Sigmoid colon (tissue), 7 donors: ENCODE measurements around the gene CNPY4. TPM values are rescaled to one million over a fixed set of nuclear protein-coding genes. Genes with fewer than 3 reads are reported as not detected.
A peak's percentile ranks its signal among the peaks of the same experiment; 100 is the strongest.

Source experiments
- DNase-seq: peaks from one replicate; pipeline ENCODE4 v3.0.0-alpha.2; 2019
- H3K27ac ChIP-seq, 4 donors: fragments of 200-600 bp; sonication (generic); one replicate each; pipeline ENCODE4 v1.5.1; 2016 to 2019; ENCODE audit warnings: mild to moderate bottlenecking in 1 of 4
- H3K27me3 ChIP-seq, 3 donors: fragments of 200-600 bp; sonication (generic); one replicate each; pipeline ENCODE4 v1.5.1; 2019; ENCODE audit warnings: mild to moderate bottlenecking in 1 of 3
- H3K36me3 ChIP-seq, 4 donors: fragments of 200-600 bp; sonication (generic); one replicate each; pipeline ENCODE4 v1.5.1; 2016 to 2019
- H3K4me1 ChIP-seq, 4 donors: fragments of 200-600 bp; sonication (generic); one replicate each; pipeline ENCODE4 v1.5.1; 2017 to 2019
- H3K4me3 ChIP-seq, 4 donors: fragments of 200-600 bp; sonication (generic); one replicate each; pipeline ENCODE4 v1.5.1; 2017 to 2019; ENCODE audit warnings: mild to moderate bottlenecking in 2 of 4, moderate library complexity in 1 of 4
- H3K9me3 ChIP-seq, 4 donors: fragments of 200-600 bp in 3 of 4; sonication (generic) in 3 of 4; one replicate each; pipeline versions ENCODE4 v1.5.1 to v1.6.1; 2013 to 2019
- EP300 ChIP-seq, 4 donors: sonication (generic); formaldehyde crosslinking; IDR thresholded peaks; one replicate each; pipeline ENCODE4 v1.6.1; 2017; ENCODE audit warnings: antibody characterized with exemption in 4 of 4
- POLR2A ChIP-seq, 2 donors: fragments of 450-650 bp; IDR thresholded peaks; one replicate each; pipeline ENCODE4 v1.6.1; 2016; ENCODE audit warnings: antibody characterized with exemption in 2 of 2, mild to moderate bottlenecking in 2 of 2, moderate library complexity in 2 of 2
- POLR2AphosphoS5 ChIP-seq, 4 donors: sonication (generic); formaldehyde crosslinking; IDR thresholded peaks; one replicate each; pipeline ENCODE4 v1.6.1; 2017; ENCODE audit warnings: antibody characterized with exemption in 4 of 4
- WGBS, 2 donors: extraction: QIAGEN DNeasy Blood & Tissue Kit; methylation state at CpG; one replicate each; pipeline ENCODE4 v1.1.7; 2013; 5-methylcytosine and 5-hydroxymethylcytosine counted together
- intact Hi-C: fragments of 100-400 bp; cut with DNase I; formaldehyde crosslinking; loops from one replicate; pipeline ENCODE4 v1.15.1; 2023
- polyA plus RNA-seq, 3 donors: library from polyadenylated mRNA; stranded (reverse); fragments of 200-250 nt; gene quantifications; one replicate each; pipeline ENCODE4 v1.2.3, GENCODE V29; 2013
- small RNA-seq, 3 donors: library from RNA; depleted of rRNA; stranded (forward); fragments of <200 nt; gene quantifications; one replicate each; pipeline ENCODE3, GENCODE V24; 2016
- total RNA-seq, 4 donors: library from RNA; depleted of rRNA; stranded (reverse); fragments of >200 nt; gene quantifications; one replicate each; pipeline ENCODE4 v1.1.0, GENCODE V29; 2016
- TF ChIP-seq, protein P1 (sequence below), 4 experiments: fragments of 450-650 bp in 3 of 4; fragments of 200-600 bp in 1 of 4; IDR thresholded peaks; one replicate each; pipeline ENCODE4 v1.5.1; 2016 to 2019; ENCODE audit warnings: antibody characterized with exemption in 4 of 4, mild to moderate bottlenecking in 3 of 4, moderate library complexity in 2 of 4
- donor health status: healthy with polysubstance abuse.
- donor health status: Bipolar disorder and iron deficiency.
- donor health status: healthy.

The CNPY4 gene
- total and polyA plus RNA-seq, 7 donors = 4.4 to 26.6 (median 14.2) TPM

DNA sequence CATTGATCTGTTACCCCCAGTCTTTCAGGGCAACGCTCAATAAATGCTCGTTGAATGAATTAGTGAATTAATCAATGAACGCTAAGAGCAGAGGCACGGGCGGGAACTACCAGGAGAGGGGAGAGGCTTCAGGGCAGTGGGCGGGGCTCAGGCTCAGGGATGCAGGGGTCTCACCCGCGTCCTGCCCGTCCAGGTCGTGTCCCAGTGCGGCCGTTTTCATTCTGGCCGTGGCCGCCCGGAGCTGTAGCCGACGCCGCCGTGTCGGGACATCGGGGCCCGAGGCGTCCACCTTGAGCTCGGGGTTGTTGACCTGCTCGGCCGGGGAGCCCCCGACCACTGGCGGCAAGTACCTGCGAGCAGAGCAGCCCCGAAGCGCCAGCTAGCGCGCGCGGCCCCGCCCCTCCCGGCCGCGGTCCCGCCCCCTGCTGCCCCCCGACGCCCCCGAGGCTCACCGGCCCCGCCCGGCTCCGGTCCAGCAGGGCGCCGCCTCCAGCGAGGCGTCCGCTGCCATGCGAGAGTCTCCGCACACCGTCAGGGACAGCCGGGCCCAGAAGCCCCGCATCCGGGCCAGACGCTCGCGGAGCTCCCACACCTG lies 51.8 kb downstream of the CNPY4 start:
- Histone ChIP-seq H3K27ac (no peak overlapping the region), H3K4me1 (peaks cover 0 to 36% (median 30%) of the 10 kb centered on the region in 4 donors), H3K4me3 (peak overlapping the region; percentile 6 to 52 (median 44)), H3K9me3 (no peaks in the 10 kb centered on the region), H3K36me3 (no peaks in the 10 kb centered on the region), H3K27me3 (peaks cover 0 to 21% (median 13%) of the 10 kb centered on the region in 3 donors)
- intact Hi-C loops = no loop called here
- DNase-seq = no peak
- TF ChIP-seq POLR2AphosphoS5 (IDR thresholded peaks at IDR 0.05) (no peak), EP300 (IDR thresholded peaks at IDR 0.05) (no peak), POLR2A (IDR thresholded peaks at IDR 0.05) (no peak)
- TF ChIP-seq, protein P1, sequence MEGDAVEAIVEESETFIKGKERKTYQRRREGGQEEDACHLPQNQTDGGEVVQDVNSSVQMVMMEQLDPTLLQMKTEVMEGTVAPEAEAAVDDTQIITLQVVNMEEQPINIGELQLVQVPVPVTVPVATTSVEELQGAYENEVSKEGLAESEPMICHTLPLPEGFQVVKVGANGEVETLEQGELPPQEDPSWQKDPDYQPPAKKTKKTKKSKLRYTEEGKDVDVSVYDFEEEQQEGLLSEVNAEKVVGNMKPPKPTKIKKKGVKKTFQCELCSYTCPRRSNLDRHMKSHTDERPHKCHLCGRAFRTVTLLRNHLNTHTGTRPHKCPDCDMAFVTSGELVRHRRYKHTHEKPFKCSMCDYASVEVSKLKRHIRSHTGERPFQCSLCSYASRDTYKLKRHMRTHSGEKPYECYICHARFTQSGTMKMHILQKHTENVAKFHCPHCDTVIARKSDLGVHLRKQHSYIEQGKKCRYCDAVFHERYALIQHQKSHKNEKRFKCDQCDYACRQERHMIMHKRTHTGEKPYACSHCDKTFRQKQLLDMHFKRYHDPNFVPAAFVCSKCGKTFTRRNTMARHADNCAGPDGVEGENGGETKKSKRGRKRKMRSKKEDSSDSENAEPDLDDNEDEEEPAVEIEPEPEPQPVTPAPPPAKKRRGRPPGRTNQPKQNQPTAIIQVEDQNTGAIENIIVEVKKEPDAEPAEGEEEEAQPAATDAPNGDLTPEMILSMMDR (IDR thresholded peaks at IDR 0.05) = no peak
- WGBS, 2 donors = 2 to 4% methylated on average over 61 of the region's 61 CpGs

DNA sequence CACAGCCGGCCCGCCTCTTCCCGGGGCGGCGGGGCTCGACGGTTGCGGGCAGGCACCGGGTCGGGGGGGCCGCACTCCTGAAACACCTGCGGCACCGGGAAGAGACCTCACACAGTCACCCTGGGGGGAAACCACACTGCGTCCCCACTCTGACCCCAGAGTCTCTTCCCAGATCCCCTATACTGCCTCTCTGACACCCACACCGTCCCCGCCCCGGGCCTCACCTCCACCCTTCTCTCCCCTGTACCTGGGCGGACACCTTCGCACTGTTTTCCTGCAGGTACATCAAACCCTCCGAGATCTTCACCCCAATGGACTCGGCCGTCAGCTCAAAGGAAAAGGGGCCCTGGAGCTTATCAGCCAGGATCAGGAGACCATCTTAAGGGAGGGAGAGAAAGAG lies 52.4 kb downstream of the CNPY4 start:
- DNase-seq = no peak

DNA sequence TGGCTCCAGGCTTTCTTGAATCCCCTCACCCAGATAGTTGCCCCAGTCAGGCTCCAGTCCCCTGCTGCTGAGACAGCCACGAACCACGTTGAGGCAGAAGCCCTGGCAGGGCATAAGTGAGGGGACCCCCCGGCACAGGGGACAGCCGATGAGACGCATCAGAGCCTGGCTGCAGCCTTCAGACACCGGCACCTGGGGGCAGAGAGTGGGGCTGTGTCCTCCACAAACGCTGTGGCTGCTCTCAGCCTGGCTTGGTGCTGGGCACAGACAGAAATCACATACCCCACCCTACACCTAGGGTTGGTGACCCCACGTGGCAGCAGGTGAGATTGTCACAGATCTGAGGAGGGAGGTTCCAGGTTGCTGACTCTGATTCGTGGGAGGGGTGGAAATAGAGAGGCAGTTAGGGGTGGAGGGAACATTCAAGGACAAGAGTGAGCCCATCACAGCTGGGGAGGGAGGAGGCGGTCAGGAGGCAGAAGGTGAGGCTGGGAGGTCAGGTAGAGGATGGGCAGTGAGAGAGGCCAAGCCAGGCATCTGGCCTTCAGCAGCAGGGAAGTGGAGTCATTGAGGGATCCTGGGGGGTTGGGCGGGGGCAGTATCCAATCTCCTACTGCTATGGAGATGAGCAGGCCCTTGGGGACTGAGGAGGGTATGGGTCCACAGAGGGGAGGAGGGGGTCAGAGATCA lies 54.5 kb downstream of the CNPY4 start:
- no peak for TF ChIP-seq POLR2A (IDR thresholded peaks at IDR 0.05)
- TF ChIP-seq, protein P1 (IDR thresholded peaks at IDR 0.05) = no peak
- H3K36me3 ChIP-seq = no peaks in the 10 kb centered on the region
- 83 to 91% methylated on average over 11 of the region's 11 CpGs for whole genome bisulfite sequencing, 2 donors
- peaks cover 0 to 21% (median 13%) of the 10 kb centered on the region in 3 donors for H3K27me3 ChIP-seq
- peaks cover 0 to 35% (median 24%) of the 10 kb centered on the region in 4 donors for H3K4me1 ChIP-seq
- no peak overlapping the region for H3K27ac ChIP-seq
- H3K9me3 ChIP-seq = no peaks in the 10 kb centered on the region
- no peak for DNase-seq
- no peak overlapping the region for H3K4me3 ChIP-seq
- intact Hi-C loops = no loop called here

More for the DNA sequence above, 52.4 kb downstream of the CNPY4 start:
- Histone ChIP-seq H3K27ac (no peak overlapping the region), H3K4me1 (peaks cover 0 to 40% (median 31%) of the 10 kb centered on the region in 4 donors), H3K27me3 (peaks cover 0 to 21% (median 13%) of the 10 kb centered on the region in 3 donors), H3K9me3 (no peaks in the 10 kb centered on the region), H3K36me3 (no peaks in the 10 kb centered on the region), H3K4me3 (peak overlapping the region; percentile 6 to 52 (median 44))
- intact Hi-C loops = no loop called here
- WGBS, 2 donors = 10 to 17% methylated on average over 22 of the region's 22 CpGs
- TF ChIP-seq EP300 (IDR thresholded peaks at IDR 0.05) (no peak), POLR2AphosphoS5 (IDR thresholded peaks at IDR 0.05) (no peak), POLR2A (IDR thresholded peaks at IDR 0.05) (no peak)
- TF ChIP-seq, protein P1 (IDR thresholded peaks at IDR 0.05) = no peak

DNA sequence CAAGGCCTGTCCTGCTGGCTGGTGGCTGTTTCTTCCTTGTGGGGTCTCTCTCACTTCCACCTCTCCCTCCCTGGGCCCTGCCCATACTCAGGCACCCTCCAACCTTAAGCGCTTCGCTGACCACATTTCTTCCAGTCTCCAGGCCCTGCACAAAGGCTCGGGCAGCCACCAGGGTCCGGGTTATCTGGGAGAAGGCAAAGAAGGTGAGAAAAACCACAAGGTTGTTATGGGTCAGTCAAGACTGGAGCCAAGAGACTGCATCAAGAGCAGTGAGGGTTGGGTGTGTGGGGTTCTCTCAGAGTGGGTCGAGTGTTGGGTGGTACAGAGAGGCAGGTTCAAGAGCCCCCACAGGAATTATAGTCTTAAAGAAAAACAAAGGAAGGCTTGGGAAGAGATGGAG lies 55.1 kb downstream of the CNPY4 start:
- 93 to 94% methylated on average over 5 of the region's 5 CpGs for WGBS, 2 donors
- DNase-seq = no peak
- intact Hi-C loops = no loop called here
- Histone ChIP-seq H3K36me3 (no peaks in the 10 kb centered on the region), H3K27me3 (peaks cover 0 to 21% (median 13%) of the 10 kb centered on the region in 3 donors), H3K4me3 (no peak overlapping the region), H3K4me1 (peaks cover 0 to 29% (median 21%) of the 10 kb centered on the region in 4 donors), H3K9me3 (no peaks in the 10 kb centered on the region), H3K27ac (no peak overlapping the region)
- no peak for TF ChIP-seq POLR2AphosphoS5 (IDR thresholded peaks at IDR 0.05)

Small RNA genes lying within 50 kb of the gene (small RNA-seq; reads per million reads assigned to genes)
- gene MIR106B = 27.1 to 34.9 (median 28.0) reads per million in 3 donors
- gene MIR25 = 620 to 926 (median 877) reads per million in 3 donors
- 65.5 to 132 (median 73.5) reads per million in 3 donors for gene MIR93

Other genes starting within 250 kb of the CNPY4 start
- gene OR2AE1, start 242.6 kb upstream of the CNPY4 start, total RNA-seq = not detected
- under 1 TPM in 1 of 3 donors, not detected in 2; 0.06 TPM for gene OR2AE1, start 242.6 kb upstream of the CNPY4 start, polyA plus RNA-seq
- 10 to 100 TPM; 21.9 to 33.2 (median 29.6) TPM for gene TRIM4, start 200.1 kb upstream of the CNPY4 start, total RNA-seq
- 10 to 100 TPM; 12.5 to 18.0 (median 17.4) TPM for gene TRIM4, start 200.1 kb upstream of the CNPY4 start, polyA plus RNA-seq
- gene GJC3, start 190.0 kb upstream of the CNPY4 start, total RNA-seq = under 1 TPM in 3 of 4 donors, not detected in 1; 0.33 to 0.95 (median 0.71) TPM
- under 1 TPM in 1 of 3 donors, not detected in 2; 0.31 TPM for gene GJC3, start 190.0 kb upstream of the CNPY4 start, polyA plus RNA-seq
- gene AZGP1, start 143.6 kb upstream of the CNPY4 start, total RNA-seq = 10 to 100 TPM in 1 of 4 donors, 1 to 10 TPM in 2, under 1 TPM in 1; 0.66 to 17.1 (median 4.1) TPM
- 10 to 100 TPM in 1 of 3 donors, 1 to 10 TPM in 2; 4.6 to 10.2 (median 7.9) TPM for gene AZGP1, start 143.6 kb upstream of the CNPY4 start, polyA plus RNA-seq
- 10 to 100 TPM; 27.8 to 32.7 (median 31.6) TPM for gene ZKSCAN1, start 104.0 kb upstream of the CNPY4 start, total RNA-seq
- gene ZKSCAN1, start 104.0 kb upstream of the CNPY4 start, polyA plus RNA-seq = 10 to 100 TPM in 2 of 3 donors, 1 to 10 TPM in 1; 8.4 to 22.4 (median 11.3) TPM
- gene ZSCAN21, start 69.9 kb upstream of the CNPY4 start, total RNA-seq = 10 to 100 TPM; 14.7 to 21.8 (median 17.4) TPM
- 1 to 10 TPM; 4.2 to 4.3 (median 4.2) TPM for gene ZSCAN21, start 69.9 kb upstream of the CNPY4 start, polyA plus RNA-seq
- gene ZNF3, start 37.9 kb upstream of the CNPY4 start, total RNA-seq = 10 to 100 TPM; 17.9 to 28.0 (median 22.6) TPM
- 10 to 100 TPM; 17.1 to 19.2 (median 18.8) TPM for gene ZNF3, start 37.9 kb upstream of the CNPY4 start, polyA plus RNA-seq
- 10 to 100 TPM; 58.4 to 87.4 (median 68.4) TPM for gene COPS6, start 30.7 kb upstream of the CNPY4 start, total RNA-seq
- gene COPS6, start 30.7 kb upstream of the CNPY4 start, polyA plus RNA-seq = 10 to 100 TPM; 80.2 to 91.3 (median 87.1) TPM
- 10 to 100 TPM; 30.7 to 43.6 (median 37.4) TPM for gene MCM7, start 18.2 kb upstream of the CNPY4 start, total RNA-seq
- 10 to 100 TPM; 29.6 to 99.3 (median 32.4) TPM for gene MCM7, start 18.2 kb upstream of the CNPY4 start, polyA plus RNA-seq
- gene AP4M1, start 18.0 kb upstream of the CNPY4 start, total RNA-seq = 10 to 100 TPM; 18.1 to 26.6 (median 20.8) TPM
- 10 to 100 TPM; 14.6 to 17.3 (median 16.2) TPM for gene AP4M1, start 18.0 kb upstream of the CNPY4 start, polyA plus RNA-seq
- gene TAF6, start 276 bp upstream of the CNPY4 start, total RNA-seq = 10 to 100 TPM; 56.6 to 87.8 (median 65.2) TPM
- 10 to 100 TPM; 18.0 to 37.8 (median 18.7) TPM for gene TAF6, start 276 bp upstream of the CNPY4 start, polyA plus RNA-seq
- 1 to 10 TPM; 2.5 to 5.8 (median 4.3) TPM for gene MBLAC1, start 7.3 kb downstream of the CNPY4 start, total RNA-seq
- gene MBLAC1, start 7.3 kb downstream of the CNPY4 start, polyA plus RNA-seq = 1 to 10 TPM; 1.6 to 4.2 (median 2.6) TPM
- 100 to 1,000 TPM; 222 to 309 (median 264) TPM for gene LAMTOR4, start 29.3 kb downstream of the CNPY4 start, total RNA-seq
- gene LAMTOR4, start 29.3 kb downstream of the CNPY4 start, polyA plus RNA-seq = 100 to 1,000 TPM; 409 to 626 (median 469) TPM
- 10 to 100 TPM in 1 of 4 donors, 1 to 10 TPM in 3; 3.9 to 11.6 (median 6.3) TPM for gene TRAPPC14, start 39.1 kb downstream of the CNPY4 start, total RNA-seq
- 10 to 100 TPM; 14.4 to 39.3 (median 15.3) TPM for gene TRAPPC14, start 39.1 kb downstream of the CNPY4 start, polyA plus RNA-seq
- gene GAL3ST4, start 49.0 kb downstream of the CNPY4 start, total RNA-seq = 1 to 10 TPM; 1.2 to 6.4 (median 3.1) TPM
- gene GAL3ST4, start 49.0 kb downstream of the CNPY4 start, polyA plus RNA-seq = 1 to 10 TPM; 1.2 to 6.2 (median 3.9) TPM
- gene GPC2, start 57.7 kb downstream of the CNPY4 start, total RNA-seq = 1 to 10 TPM in 1 of 4 donors, under 1 TPM in 3; 0.41 to 1.7 (median 0.60) TPM
- gene GPC2, start 57.7 kb downstream of the CNPY4 start, polyA plus RNA-seq = 1 to 10 TPM in 1 of 3 donors, not detected in 2; 5.3 TPM
- gene STAG3, start 58.3 kb downstream of the CNPY4 start, total RNA-seq = under 1 TPM in 2 of 4 donors, not detected in 2; 0.14 to 0.36 TPM
- 10 to 100 TPM in 1 of 3 donors, 1 to 10 TPM in 1, under 1 TPM in 1; 0.92 to 32.6 (median 3.6) TPM for gene STAG3, start 58.3 kb downstream of the CNPY4 start, polyA plus RNA-seq
- gene PVRIG, start 100.3 kb downstream of the CNPY4 start, total RNA-seq = under 1 TPM in 3 of 4 donors, not detected in 1; 0.16 to 0.95 (median 0.36) TPM
- gene PVRIG, start 100.3 kb downstream of the CNPY4 start, polyA plus RNA-seq = 10 to 100 TPM in 1 of 3 donors, under 1 TPM in 1, not detected in 1; 0.60 to 12.0 TPM
- not detected for gene SPDYE3, start 188.1 kb downstream of the CNPY4 start, total RNA-seq
- under 1 TPM in 1 of 3 donors, not detected in 2; 0.16 TPM for gene SPDYE3, start 188.1 kb downstream of the CNPY4 start, polyA plus RNA-seq
- 10 to 100 TPM; 25.3 to 56.2 (median 44.4) TPM for gene PILRB, start 238.5 kb downstream of the CNPY4 start, total RNA-seq
- gene PILRB, start 238.5 kb downstream of the CNPY4 start, polyA plus RNA-seq = 10 to 100 TPM in 1 of 3 donors, 1 to 10 TPM in 2; 4.9 to 65.6 (median 7.2) TPM